Activated T-helper 1 cell treated with Interleukin-2 at 50 U/mL for 16 hours (primary cell): ENCODE data around the gene CRNN.

Experiments
- DNase-seq: peaks from one replicate; pipeline ENCODE4 v3.0.0-alpha.2; 2020; ENCODE audit warnings: low read depth

The CRNN gene

DNA sequence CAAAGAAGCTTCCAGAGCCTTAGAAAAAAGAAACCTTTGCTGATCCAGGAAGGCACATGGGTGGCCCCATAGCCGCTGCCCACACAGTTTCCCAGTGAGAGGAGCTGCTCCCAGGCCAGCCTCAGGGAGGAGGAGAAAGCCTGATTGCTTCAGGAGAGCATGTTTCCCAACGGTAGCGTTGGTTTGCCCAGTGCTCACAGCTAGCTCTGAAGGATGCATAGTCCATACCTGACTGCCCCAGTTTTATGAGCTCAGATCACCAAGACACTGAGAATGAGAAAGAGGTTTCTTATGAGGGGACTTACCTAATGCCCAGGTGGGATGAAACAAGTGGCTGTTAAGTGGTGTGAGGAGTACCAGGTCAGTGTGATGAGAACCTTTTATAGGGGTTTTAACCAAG, at the start of gene CRNN:
Gene CRNN, minus strand, starts transcription at position 355 of the 400 bp plus-strand sequence. CDS start 2,030 bp downstream, outside the sequence.
- DNase-seq, result no peak

DNA sequence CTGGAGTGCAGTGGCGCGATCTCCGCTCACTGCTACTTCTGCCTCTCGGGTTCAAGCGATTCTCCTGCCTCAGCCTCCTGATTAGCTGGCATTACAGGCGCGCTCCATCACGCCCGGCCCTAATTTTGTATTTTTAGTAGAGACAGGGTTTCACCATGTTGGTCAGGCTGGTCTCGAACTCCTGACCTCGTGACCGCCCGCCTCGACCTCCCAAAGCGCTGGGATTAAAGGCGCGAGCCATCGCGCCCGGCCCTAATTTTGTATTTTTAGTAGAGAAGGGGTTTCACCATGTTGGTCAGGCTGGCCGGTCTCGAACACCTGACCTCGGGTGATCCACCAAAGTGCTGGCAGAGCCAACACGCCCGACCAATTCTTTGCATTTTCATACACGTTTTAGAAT, 48.6 kb upstream of the CRNN start:
- no peak for DNase-seq

GRCh38 chr1:152461544-152461943, 47.5 kb upstream of the CRNN start:
- peak; percentile 35 for DNase-seq

GRCh38 chr1:152460529-152460899, 46.5 kb upstream of the CRNN start:
- no peak for DNase-seq

DNA sequence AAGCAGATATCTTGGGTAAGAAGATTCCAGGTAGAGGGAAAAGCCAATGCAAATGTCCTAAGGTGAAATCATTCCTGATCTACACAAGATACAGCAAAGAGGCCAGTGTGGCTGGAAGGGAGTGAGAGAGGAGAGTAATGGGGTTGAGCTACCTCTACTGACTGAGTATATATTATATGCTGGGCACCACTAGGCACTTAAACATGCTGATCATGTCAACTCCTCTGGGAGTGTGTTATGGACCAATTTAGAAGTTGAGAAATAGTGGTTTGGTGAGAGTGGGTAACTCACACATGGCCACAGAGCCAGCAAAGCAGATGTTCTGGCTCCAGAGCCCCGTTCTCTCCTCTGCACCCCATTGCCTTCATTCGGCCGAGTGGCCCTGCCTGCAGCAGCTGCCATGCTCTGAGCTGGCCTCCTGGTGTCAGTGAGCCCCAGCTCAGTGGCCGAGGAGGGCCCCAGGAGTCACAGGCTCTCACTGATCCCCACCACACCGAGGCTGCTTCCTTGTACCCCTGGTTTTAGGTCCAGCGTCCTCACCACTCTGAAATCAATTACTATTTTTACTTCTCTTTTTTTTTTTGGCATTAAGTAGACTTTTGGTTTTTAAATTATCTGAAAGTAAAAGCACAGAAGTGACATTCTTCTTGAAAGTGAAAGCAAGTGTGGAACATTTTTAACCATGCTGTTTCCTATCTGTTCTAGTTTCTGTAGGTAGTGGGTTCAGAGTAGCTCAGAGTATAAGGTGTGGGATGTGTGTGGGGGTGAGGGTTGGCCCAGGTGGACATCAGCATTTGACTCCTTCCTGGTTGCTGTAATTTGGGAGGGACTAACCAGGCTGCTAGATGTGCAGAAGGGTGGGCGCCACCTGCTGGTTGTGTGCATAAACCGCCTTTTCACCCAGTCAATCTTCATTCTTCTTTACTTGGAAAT, 45.8 kb upstream of the CRNN start:
- peak; percentile 56 for DNase-seq

DNA sequence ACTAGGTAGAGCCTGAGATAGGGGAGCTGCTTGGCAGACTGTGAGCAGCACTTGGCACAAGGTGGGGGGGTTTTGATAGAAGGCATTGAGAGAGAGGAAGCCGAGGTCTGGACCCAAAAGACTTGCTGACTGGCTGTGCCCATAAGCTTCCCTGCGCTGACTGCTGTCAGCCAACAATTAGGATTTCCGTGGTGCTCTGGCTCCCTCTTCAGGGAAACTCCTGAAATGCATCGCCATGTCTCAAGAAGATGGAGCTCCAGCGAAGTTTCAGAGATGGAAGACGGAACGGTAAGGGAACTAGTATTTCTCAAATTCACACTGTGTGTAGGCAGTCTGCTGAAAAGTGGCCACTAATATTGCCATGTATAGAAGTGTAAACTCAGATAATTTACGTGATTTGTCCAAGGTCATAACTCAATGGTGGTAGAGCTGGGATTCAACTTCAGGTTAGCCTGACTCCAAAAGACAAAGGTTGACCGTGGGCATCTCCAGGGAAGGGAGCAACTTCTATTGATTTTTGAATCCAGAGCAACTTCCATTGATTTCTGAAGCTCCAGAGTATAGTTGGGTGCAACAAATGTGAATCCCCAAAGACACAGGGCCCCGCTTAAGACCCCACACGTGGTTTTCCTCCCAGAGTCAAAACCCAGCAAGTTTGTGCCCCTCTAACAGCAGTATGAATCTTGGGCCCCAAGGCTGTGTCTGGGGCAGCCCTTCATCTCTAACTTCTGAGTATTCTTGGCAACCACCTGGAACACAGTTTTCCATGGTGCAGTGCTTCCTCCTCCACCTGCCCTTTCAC, 44.5 kb upstream of the CRNN start:
- DNase-seq, result peak; percentile 59

DNA sequence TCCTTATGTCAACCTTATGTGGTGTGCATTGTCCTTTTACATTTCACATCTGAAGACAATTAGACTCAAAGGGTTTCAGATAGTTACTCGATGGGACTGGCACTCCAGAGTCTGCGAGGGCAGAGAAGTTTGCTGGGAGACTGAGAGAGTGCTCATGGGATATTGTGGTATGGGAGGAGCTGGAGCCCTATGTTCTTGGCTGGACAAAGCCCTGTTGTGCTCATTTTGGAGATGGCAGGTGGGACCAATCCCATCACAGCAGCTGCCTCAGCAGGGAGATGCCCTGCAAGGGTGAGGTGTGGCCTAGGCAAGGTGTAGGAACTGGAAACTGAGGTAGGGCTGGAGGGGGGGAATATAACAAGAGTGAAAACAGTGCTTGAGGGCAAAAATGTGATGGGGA, 43.5 kb upstream of the CRNN start:
- DNase-seq, result no peak

- no peak for DNase-seq
Measured at GRCh38 chr1:152457071-152457470, 43.0 kb upstream of the CRNN start.

GRCh38 chr1:152451254-152451653, 37.2 kb upstream of the CRNN start:
- DNase-seq, result no peak

- DNase-seq, result no peak
Measured at GRCh38 chr1:152449661-152450060, 35.6 kb upstream of the CRNN start.

GRCh38 chr1:152448496-152448895, 34.4 kb upstream of the CRNN start:
- DNase-seq, result no peak

GRCh38 chr1:152448095-152448494, 34.0 kb upstream of the CRNN start:
- no peak for DNase-seq

DNA sequence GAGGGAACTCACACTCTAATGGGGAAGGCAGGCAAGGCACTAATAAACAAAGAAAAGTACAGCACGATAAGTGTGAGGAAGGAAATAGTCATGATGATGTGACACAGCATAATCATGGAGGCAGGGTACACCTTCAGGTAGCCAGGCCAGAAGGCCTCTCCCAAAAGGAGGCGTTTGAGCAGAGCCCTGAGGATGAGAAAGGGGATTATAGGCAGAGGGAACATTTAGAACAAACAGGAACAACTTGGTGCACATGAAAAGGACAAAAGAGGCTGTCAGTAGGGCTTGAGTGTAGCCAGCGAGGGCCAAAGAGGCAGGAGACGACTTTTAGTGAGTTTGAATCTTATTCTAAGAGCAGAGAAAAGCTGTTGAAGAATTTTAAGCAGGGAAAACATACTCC, 33.4 kb upstream of the CRNN start:
- DNase-seq, result no peak

GRCh38 chr1:152444045-152444444, 30.0 kb upstream of the CRNN start:
- DNase-seq, result no peak

DNA sequence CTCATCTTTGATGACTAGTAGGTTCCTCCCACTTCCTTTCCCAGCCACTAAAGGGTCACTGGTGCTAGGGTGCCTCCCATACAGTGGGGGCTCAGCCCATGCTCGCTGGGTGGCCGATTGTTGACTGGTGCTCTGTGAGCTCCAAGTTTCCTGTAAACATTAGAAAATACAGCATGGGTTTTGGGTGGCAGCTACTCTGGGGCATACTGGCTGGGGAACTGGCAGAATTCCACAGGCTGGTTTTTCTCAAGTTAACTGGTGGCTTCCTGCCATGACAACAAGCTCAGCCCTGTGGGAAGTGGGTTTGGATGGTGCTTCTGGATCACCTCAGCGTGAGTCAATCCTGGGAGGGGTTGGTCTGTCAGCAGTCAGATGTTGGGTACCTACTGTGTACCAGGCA, 28.7 kb upstream of the CRNN start:
- DNase-seq, result no peak

- DNase-seq, result no peak
Measured at GRCh38 chr1:152442301-152442700, 28.2 kb upstream of the CRNN start.

DNA sequence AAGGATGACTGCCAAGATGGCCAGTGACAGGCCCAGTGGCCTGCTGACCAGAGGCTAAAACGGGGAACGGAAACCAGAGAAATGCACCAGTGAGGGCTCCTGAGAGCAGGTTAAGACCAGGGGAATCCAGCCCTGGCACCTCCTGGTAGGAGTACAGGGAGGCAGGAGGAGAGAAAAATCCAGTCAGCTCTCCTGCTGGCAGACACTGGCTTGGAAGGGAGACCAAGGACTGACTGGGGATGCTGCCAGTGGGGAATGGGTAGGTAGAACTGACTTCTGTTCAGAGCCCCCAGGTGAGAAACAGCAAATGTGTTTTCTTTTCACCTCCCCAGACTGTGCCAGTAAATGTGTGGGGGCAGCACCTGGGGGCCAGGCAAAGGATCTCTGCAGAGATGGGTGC, 27.7 kb upstream of the CRNN start:
- no peak for DNase-seq

- peak; percentile 53 for DNase-seq
Measured at GRCh38 chr1:152440635-152441471, 26.8 kb upstream of the CRNN start.

DNA sequence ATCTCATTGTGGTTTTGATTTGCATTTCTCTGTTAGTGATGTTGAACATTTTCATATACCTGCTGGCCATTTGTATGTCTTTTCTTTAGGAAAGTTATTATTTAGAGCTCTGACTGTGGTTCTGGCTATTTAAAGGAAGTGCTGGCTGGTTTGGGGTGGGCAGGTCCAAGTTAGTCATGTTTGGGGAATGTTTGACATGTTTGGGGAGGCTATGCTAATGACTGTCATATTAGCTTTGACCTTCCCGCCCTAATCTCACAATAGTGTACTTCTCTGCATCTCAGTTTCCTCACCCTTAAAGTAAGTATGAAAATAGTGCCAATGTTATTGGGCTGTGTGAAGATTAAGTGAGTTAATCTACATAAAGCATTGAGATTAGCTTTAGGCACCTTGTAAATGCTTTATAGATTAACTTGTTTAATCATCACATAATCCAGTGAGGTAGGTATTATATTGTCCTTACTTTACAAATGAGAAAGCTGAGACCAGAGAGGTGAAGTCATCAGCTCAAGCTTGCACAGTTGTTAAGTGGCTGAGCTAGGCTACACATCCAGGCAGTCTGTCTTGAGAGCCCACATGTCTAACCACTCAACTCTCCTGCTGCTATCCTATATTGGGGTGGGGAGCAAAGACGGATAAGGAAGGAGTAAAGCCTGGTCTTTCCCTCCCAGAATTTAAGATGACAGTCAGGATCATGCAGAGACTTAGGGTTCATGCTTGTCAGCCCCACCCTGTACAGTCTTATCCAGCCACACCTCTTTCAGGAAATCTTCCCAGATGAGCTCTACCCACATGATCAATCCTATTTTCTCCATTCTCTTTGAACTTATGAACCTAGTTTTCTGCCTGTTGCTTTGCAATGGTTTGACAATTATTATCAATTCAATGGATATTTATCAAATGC, 22.8 kb upstream of the CRNN start:
- DNase-seq, result no peak

DNA sequence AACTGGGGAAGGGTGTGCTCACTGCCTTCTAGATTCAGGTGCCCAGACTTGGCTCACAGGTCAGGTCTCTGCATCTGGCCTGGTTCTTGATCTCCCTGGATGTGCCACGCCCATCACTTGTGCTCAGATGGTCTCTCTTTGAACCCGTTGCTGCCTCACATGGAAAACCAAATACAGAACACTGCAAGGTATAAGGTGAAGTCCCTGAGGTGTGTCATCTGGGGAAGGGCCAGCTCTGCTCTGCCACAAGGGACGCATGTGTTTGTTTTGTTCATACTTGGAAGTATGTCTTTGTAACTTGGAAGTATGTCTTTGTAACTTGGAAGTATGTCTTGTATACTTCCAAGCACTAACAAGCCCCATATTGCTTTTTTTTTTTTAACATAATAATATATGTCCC, 13.4 kb upstream of the CRNN start:
- DNase-seq, result no peak

DNA sequence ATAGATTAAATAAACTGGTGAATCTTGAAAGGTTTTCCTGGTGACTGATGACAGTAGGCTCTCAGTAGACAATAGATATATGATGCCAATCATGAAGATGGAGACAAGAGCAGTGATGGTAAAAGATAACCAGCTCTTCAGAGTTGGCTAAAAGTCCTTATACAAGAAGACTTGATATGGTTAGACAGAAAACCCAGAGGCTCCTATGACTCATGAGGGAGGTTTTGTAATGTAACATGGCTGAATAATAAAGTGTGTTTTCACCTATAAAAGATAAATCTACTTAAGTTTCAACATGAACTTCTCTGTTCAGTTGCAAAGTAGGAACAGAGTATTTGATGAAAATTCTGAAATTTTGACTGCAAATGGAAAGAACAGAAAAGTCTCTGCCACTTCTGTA, 12.7 kb upstream of the CRNN start:
- no peak for DNase-seq
